Measurements from ENCODE around the gene SLC46A2. TPM values are rescaled to one million over a fixed set of nuclear protein-coding genes. Genes with fewer than 3 reads are reported as not detected.
A peak's percentile ranks its signal among the peaks of the same experiment; 100 is the strongest.

Gene SLC46A2
- total and polyA plus RNA-seq, 2 of the 13 experiments (the other 11 are each of a cell fraction or from before 2014, with no cell fraction given), result not detected

- TF ChIP-seq NFRKB (IDR thresholded peaks at IDR 0.05) (no peak), ZNF570 (CRISPR knock-in tag; IDR thresholded peaks at IDR 0.05; ENCODE audit: borderline replicate concordance) (no peak), GLI4 (CRISPR knock-in tag; IDR thresholded peaks at IDR 0.05; ENCODE audit: borderline replicate concordance) (no peak), ARID2 (CRISPR knock-in tag; IDR thresholded peaks at IDR 0.05; ENCODE audit: borderline replicate concordance) (no peak), ZNF263 (CRISPR knock-in tag; IDR thresholded peaks at IDR 0.05) (peak; percentile 24; the same call in 1 of the 2 replicates), RAD21 (CRISPR knock-in tag; IDR thresholded peaks at IDR 0.05) (no peak), BATF2 (CRISPR knock-in tag; IDR thresholded peaks at IDR 0.05) (no peak), MIXL1 (CRISPR knock-in tag; IDR thresholded peaks at IDR 0.05) (no peak), GZF1 (CRISPR knock-in tag; IDR thresholded peaks at IDR 0.05) (no peak), GATAD2A (CRISPR knock-in tag; IDR thresholded peaks at IDR 0.05) (peak; percentile 53), CEBPG (CRISPR knock-in tag; IDR thresholded peaks at IDR 0.05) (0 out of 2 replicates have a peak, but pooled peaks have one; percentile 7), ZNF205 (CRISPR knock-in tag; IDR thresholded peaks at IDR 0.05) (no peak), MXD3 (CRISPR knock-in tag; IDR thresholded peaks at IDR 0.05) (no peak), ZNF891 (CRISPR knock-in tag; IDR thresholded peaks at IDR 0.05) (no peak), HOXA5 (CRISPR knock-in tag; IDR thresholded peaks at IDR 0.05) (no peak), ZNF317 (CRISPR knock-in tag; IDR thresholded peaks at IDR 0.05) (no peak), KDM5B (CRISPR knock-in tag; IDR thresholded peaks at IDR 0.05; ENCODE audit: borderline replicate concordance) (no peak), LCORL (IDR thresholded peaks at IDR 0.05) (no peak), LCORL (CRISPR knock-in tag; IDR thresholded peaks at IDR 0.05) (no peak), SALL1 (CRISPR knock-in tag; IDR thresholded peaks at IDR 0.05) (peak; percentile 42; the same call in 1 of the 2 replicates), CBX1 (IDR thresholded peaks at IDR 0.05; ENCODE audit: low read depth) (no peak), CREB3 (CRISPR knock-in tag; IDR thresholded peaks at IDR 0.05) (no peak), GTF3A (CRISPR knock-in tag; conservative IDR thresholded peaks at IDR 0.05) (no peak), ZSCAN20 (CRISPR knock-in tag; IDR thresholded peaks at IDR 0.05; ENCODE audit: borderline replicate concordance) (no peak), ZNF703 (CRISPR knock-in tag; IDR thresholded peaks at IDR 0.05; ENCODE audit: borderline replicate concordance) (no peak), NFE2L2 (IDR thresholded peaks at IDR 0.05; ENCODE audit: low read length) (no peak), ZNF510 (CRISPR knock-in tag; IDR thresholded peaks at IDR 0.05; ENCODE audit: low read depth) (no peak), ISX (CRISPR knock-in tag; conservative IDR thresholded peaks at IDR 0.05) (no peak), PHB2 (IDR thresholded peaks at IDR 0.05; ENCODE audit: partially characterized antibody) (no peak), NFKB2 (CRISPR knock-in tag; IDR thresholded peaks at IDR 0.05; ENCODE audit: borderline replicate concordance) (no peak)
- TF ChIP-seq, protein P1, sequence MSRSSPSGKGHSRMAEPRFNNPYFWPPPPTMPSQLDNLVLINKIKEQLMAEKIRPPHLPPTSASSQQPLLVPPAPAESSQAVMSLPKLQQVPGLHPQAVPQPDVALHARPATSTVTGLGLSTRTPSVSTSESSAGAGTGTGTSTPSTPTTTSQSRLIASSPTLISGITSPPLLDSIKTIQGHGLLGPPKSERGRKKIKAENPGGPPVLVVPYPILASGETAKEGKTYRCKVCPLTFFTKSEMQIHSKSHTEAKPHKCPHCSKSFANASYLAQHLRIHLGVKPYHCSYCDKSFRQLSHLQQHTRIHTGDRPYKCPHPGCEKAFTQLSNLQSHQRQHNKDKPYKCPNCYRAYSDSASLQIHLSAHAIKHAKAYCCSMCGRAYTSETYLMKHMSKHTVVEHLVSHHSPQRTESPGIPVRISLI (CRISPR knock-in tag; IDR thresholded peaks at IDR 0.05; ENCODE audit: borderline replicate concordance), result peak; percentile 94
- TF ChIP-seq, protein P2, sequence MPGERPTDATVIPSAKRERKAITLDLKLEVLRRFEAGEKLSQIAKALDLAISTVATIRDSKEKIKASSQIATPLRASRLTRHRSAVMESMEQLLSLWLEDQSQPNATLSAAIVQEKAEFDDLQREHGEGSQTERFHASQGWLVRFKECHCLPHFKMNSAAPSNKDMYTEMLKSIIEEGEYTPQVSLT (CRISPR knock-in tag; IDR thresholded peaks at IDR 0.05; ENCODE audit: borderline replicate concordance, low read depth), result no peak
Observed at GRCh38 chr9:112869917-112870316, 20.8 kb downstream of the SLC46A2 start (continued).
